GM21423 (cell line): ENCODE data around the gene C1orf216.
"Not testable (repeated sequence)": the region's sequence is repeated elsewhere in the genome, so short reads cannot be mapped to it uniquely, and the experiment has no call there.

ENCODE experiments used
- ATAC-seq: cut with Tn5 transposase; IDR thresholded peaks from one replicate; pipeline ENCODE4 v1.9.1; 2021; ENCODE audit warnings: mild to moderate bottlenecking, moderate library complexity; ENCODE audit not compliant: unreplicated experiment

Gene C1orf216

DNA sequence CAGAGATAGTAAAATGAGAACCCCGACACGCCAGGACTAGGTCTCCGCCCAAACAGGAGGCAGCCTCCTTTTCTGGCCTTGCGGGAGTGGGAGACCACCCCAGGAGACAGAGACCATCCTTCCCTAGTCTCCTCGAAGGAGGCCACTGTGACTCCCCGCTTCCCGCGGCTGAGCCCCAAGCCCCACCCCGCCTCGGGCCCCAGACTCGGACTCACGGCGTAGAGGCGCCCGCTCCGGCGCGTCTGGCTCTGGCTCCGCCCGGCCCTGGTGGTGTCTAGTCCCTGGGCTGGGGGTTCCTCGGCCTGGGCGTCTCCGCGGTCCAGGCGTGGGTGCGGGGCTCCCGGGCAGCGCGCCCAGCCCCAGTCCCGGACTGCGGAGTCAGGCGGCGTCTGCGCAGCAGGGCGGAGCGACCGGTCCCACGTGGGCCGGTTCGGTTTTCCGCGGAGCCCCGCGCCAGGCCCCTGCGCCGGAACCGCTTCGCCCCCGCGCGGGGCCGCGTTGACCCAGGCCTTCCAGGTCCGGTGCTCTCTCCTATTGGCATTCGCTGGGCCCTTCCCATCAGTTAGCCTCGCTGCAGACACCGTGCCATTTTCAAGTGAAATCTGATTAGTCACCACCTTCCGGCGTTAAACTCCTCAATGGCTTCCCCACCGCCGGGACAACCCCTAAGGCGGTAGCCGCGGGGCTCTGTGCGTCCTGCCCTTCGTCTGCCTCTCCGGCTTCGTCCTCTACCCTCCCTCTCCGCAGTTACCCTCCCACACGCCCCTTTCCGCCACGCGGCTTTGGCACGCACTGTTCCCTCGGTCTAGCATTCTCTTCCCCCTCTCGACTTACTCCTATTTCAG, at the start of gene C1orf216:
Gene C1orf216 (minus strand): TSS at position 393 of the 845 bp plus-strand sequence. CDS start 2,563 bp downstream, outside the sequence.
- peak; percentile 67 for ATAC-seq

DNA sequence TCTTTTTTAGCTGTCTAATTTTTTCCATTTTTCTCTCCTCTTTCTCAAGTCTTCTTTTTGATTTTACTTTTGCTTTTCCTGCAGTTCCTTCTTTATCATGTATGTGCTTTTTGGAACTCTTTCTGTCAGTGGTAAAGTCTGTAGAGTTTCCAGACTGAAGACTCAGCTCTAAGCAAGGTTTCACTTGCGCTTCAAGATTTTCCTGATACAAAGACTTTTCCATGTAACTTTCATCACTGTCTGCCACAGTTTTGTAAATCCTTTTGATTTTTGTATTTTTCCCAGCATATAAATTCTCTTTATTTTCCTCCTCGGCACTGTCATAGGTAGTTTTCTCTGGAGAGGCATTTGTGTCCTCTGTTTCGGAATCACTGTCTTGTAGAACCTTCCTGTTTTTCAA, 45.6 kb upstream of the C1orf216 start:
- ATAC-seq: no peak

GRCh38 chr1:35763201-35763600, 44.5 kb upstream of the C1orf216 start:
- no peak for ATAC-seq

DNA sequence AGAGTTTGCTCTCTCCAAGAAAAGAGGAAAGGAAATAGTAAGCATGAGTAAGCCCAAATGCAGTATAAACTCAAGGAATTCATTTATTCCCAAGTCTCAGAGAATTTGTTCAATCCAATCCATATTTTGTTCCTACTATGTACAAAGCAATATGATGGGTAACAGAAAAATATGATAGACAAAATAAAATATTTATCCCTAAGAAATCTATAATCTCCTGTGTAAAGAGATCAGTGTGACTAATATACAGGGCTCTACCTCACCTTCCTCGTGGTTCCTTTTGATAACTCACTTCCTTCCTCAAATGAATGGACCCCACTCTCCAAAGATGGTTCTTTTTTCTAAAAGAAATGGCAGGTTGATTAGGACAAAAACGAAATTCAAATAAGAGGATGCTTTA, 43.5 kb upstream of the C1orf216 start:
- ATAC-seq: no peak

- ATAC-seq: no peak
Observed at GRCh38 chr1:35756064-35756463, 37.4 kb upstream of the C1orf216 start.

- ATAC-seq: no peak
Observed at GRCh38 chr1:35753626-35754260, 35.1 kb upstream of the C1orf216 start.

DNA sequence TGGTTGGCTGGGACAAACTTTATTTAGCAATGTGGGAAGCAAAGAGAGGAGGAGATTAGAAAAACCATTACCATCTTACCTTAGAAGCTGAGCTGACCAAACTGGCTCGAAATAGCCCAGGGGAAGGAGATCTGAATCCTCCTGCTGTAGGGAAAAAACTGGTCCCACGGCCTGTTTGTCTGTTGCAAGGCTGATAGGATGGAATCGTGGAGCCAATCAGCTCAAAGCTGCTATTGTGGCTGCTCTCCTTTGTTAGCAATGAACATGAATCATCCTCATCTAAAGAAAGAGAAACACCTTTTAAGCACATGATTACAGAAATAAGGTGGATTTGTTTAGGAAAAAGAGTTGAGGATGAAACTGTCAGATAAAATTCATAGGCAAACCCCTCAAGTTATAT, 29.6 kb upstream of the C1orf216 start:
- ATAC-seq: no peak

DNA sequence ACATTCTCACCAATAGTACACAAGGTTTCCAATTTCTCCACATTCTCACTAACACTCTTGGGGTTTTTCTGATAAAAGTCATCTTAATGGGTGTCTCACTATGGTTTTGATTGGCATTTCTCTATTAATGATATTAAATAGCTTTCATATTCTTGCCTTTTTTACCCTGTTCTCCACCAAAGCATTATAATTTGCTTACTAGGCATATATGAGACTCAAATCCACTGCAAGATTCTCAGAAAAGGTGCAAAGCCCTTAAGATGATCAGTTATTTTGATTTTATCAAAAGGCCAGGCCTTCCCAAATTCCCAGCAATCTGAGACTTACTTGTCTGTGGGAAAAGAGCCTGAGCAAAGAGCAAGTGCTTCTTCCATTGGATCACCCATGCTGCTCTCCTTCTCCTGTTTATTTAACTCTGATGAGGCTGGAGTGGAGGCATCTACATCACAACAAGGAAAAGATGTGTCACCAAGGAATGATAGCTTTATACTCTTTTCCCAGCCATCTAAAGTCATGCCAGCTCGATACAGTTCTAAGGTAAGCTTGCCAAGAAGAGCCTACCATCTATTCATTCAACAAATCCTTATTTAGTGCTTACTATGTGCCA, 26.5 kb upstream of the C1orf216 start:
- no peak for ATAC-seq

- no peak for ATAC-seq
Observed at GRCh38 chr1:35737120-35737519, 18.4 kb upstream of the C1orf216 start.

GRCh38 chr1:35727434-35728040, 8.9 kb upstream of the C1orf216 start:
- ATAC-seq: no peak

- no peak for ATAC-seq
Observed at GRCh38 chr1:35726450-35727433, 8.1 kb upstream of the C1orf216 start.

DNA sequence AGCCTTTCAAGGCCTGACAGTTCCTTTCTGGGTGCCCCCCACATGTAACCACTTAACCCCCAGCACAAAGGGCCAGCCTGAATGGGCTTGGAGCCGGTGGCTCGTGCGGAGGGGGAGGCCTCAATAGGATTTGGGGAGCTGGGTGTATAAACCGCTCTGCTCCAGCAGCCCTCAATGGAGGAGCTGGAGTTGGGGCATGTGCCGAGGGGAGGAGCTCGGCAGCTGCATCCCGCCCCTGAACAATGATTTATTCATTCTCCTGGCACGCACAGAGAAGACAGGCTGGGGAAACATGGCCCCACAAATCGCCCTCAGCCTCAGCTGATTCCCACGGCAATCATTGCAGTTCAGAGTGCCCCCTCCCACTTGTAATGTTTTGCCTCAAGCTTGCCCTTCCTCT, 6.9 kb upstream of the C1orf216 start:
- no peak for ATAC-seq

- ATAC-seq: no peak
Observed at GRCh38 chr1:35717911-35718476, 690 bp downstream of the C1orf216 start.

GRCh38 chr1:35715568-35716002, 3.1 kb downstream of the C1orf216 start:
- no peak for ATAC-seq

DNA sequence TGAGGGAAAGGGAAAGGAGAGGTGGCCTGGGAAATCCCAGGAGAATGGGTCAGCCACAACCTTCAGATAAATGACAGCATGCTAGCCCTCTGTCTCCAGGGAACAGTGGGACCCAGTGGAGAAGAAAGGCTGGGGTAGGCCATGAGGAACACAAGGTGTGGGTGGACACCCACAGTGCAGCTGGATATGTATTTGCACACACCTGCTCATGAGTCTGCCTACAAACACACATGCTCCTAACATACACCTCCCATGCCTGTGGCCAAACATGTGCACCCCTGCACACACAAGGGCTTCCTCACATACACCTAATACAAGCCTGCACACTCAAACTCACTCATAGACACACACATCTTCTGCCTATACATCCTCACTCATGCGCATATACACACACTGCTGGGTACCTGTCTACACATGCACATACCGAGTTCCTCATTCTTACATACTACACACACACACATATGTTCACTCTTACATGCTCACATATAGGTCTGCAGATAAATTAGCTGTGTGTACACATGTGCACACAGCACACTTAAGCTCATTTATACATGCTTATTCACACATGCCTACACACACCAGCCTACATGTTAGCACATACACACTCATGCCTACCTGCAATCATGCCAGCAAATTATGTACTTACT, 3.6 kb downstream of the C1orf216 start:
- ATAC-seq: no peak

GRCh38 chr1:35711098-35711497, 7.6 kb downstream of the C1orf216 start:
- not testable (repeated sequence) for ATAC-seq

DNA sequence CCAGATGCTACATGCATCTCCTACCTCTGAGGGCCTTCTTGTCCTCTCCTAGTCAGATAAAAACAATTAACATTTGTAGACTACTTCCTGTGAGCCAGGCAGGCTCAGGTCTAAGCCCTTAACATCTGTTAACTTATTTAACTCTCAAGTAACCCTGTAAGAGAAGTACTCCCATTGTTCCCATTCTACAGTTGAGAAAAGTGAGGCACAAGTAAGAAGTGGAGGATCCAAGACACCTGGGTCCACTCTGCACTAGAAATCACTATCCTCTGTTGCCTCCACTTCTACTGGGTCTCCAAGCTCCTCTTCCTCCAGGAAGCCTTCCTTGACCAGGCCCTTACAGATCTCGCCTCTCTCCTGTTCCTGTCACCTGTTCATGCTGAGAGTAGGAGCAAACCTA, 9.7 kb downstream of the C1orf216 start:
- no peak for ATAC-seq

GRCh38 chr1:35708441-35708921, 10.2 kb downstream of the C1orf216 start:
- ATAC-seq: no peak
